H9 (cell line): ENCODE results near the gene CHRNA4. TPM values are rescaled to one million over a fixed set of nuclear protein-coding genes. Genes with fewer than 3 reads are reported as not detected.

Experiments used
- DNase-seq: peaks from one replicate; pipeline ENCODE4 v3.0.0-alpha.2; 2017
- H2AFZ ChIP-seq: one replicate; pipeline ENCODE4 v1.6.1; 2013; ENCODE audit warnings: mild to moderate bottlenecking, low read length, control low read depth, moderate library complexity
- H2AK5ac ChIP-seq: 2 replicates; pipeline ENCODE4 v1.6.1; 2013; ENCODE audit warnings: low read length, control low read depth, mixed read lengths; ENCODE audit not compliant: insufficient read length
- H2BK120ac ChIP-seq: one replicate; pipeline ENCODE4 v1.6.1; 2013; ENCODE audit warnings: low read depth, mild to moderate bottlenecking, low read length, control low read depth, inconsistent platforms; ENCODE audit not compliant: poor library complexity, severe bottlenecking
- H2BK12ac ChIP-seq: 2 replicates; pipeline ENCODE4 v1.6.1; 2013; ENCODE audit warnings: low read length, control low read depth, mixed read lengths, low read depth; ENCODE audit not compliant: insufficient read length
- H2BK15ac ChIP-seq: 2 replicates; pipeline ENCODE4 v1.6.1; 2013; ENCODE audit warnings: low read depth, low read length, control low read depth
- H2BK20ac ChIP-seq: one replicate; pipeline ENCODE4 v1.6.1; 2013; ENCODE audit warnings: low read depth, mild to moderate bottlenecking, low read length, control low read depth, inconsistent platforms; ENCODE audit not compliant: poor library complexity, severe bottlenecking
- H2BK5ac ChIP-seq: 2 replicates; pipeline ENCODE4 v1.6.1; 2013; ENCODE audit warnings: low read length, control low read depth, mixed read lengths; ENCODE audit not compliant: insufficient read length
- H3K14ac ChIP-seq: 2 replicates; pipeline ENCODE4 v1.6.1; 2013; ENCODE audit warnings: low read length, control low read depth; ENCODE audit not compliant: insufficient read depth
- H3K18ac ChIP-seq: 2 replicates; pipeline ENCODE4 v1.6.1; 2013; ENCODE audit warnings: low read depth, mild to moderate bottlenecking, mixed read lengths, low read length, control low read depth; ENCODE audit not compliant: insufficient read length
- H3K23ac ChIP-seq: 2 replicates; pipeline ENCODE4 v1.6.1; 2013; ENCODE audit warnings: low read length, control low read depth, mixed read lengths, low read depth; ENCODE audit not compliant: insufficient read length
- H3K23me2 ChIP-seq: 2 replicates; pipeline ENCODE4 v1.6.1; 2013; ENCODE audit warnings: low read depth, mild to moderate bottlenecking, mixed read lengths, low read length, control low read depth; ENCODE audit not compliant: insufficient read length, poor library complexity, severe bottlenecking
- H3K27ac ChIP-seq: 2 replicates; pipeline ENCODE4 v1.5.1; 2013; ENCODE audit warnings: low read length, control low read depth, mixed read lengths, low read depth; ENCODE audit not compliant: insufficient read length
- H3K27me3 ChIP-seq: 2 replicates; pipeline ENCODE4 v1.6.1; 2013; ENCODE audit warnings: low read length, control low read depth, inconsistent platforms; ENCODE audit not compliant: insufficient read depth
- H3K4ac ChIP-seq: 2 replicates; pipeline ENCODE4 v1.6.1; 2013; ENCODE audit warnings: low read depth, mild to moderate bottlenecking, control low read depth, inconsistent platforms, low read length, moderate library complexity
- H3K4me1 ChIP-seq: 2 replicates; pipeline ENCODE4 v1.6.1; 2013; ENCODE audit warnings: low read length, control low read depth, inconsistent platforms; ENCODE audit not compliant: insufficient read depth
- H3K4me2 ChIP-seq: 2 replicates; pipeline ENCODE4 v1.6.1; 2013; ENCODE audit warnings: low read length, control low read depth, mixed read lengths; ENCODE audit not compliant: insufficient read length, insufficient read depth
- H3K56ac ChIP-seq: 2 replicates; pipeline ENCODE4 v1.6.1; 2013; ENCODE audit warnings: low read depth, mild to moderate bottlenecking, mixed read lengths, low read length, control low read depth; ENCODE audit not compliant: insufficient read length
- H3K79me1 ChIP-seq: 2 replicates; pipeline ENCODE4 v1.6.1; 2013; ENCODE audit warnings: low read depth, mild to moderate bottlenecking, moderate library complexity, low read length, control low read depth, inconsistent platforms; ENCODE audit not compliant: insufficient read depth, poor library complexity, severe bottlenecking
- H3K79me2 ChIP-seq: 2 replicates; pipeline ENCODE4 v1.6.1; 2013; ENCODE audit warnings: low read length, control low read depth, inconsistent platforms; ENCODE audit not compliant: insufficient read depth
- H3K9ac ChIP-seq: 2 replicates; pipeline ENCODE4 v1.6.1; 2013; ENCODE audit warnings: low read length, control low read depth, mixed read lengths; ENCODE audit not compliant: insufficient read length; ENCODE audit errors: extremely low read depth
- H3K9me3 ChIP-seq: one replicate; pipeline ENCODE4 v1.6.1; 2013; ENCODE audit warnings: low read depth, low read length, inconsistent platforms; ENCODE audit not compliant: control insufficient read depth
- H3T11ph ChIP-seq: one replicate; pipeline ENCODE4 v1.6.1; 2013; ENCODE audit warnings: mild to moderate bottlenecking, low read length, control low read depth, inconsistent platforms
- H4K20me1 ChIP-seq: one replicate; pipeline ENCODE4 v1.6.1; 2013; ENCODE audit not compliant: control insufficient read depth, insufficient read length, insufficient read depth
- H4K5ac ChIP-seq: 2 replicates; pipeline ENCODE4 v1.6.1; 2013; ENCODE audit warnings: low read depth, mild to moderate bottlenecking, mixed read lengths, low read length, control low read depth; ENCODE audit not compliant: insufficient read length
- H4K8ac ChIP-seq: replicated peaks from 2 replicates; pipeline ENCODE4 v1.6.1; 2013; ENCODE audit warnings: low read length, control low read depth, mixed read lengths, low read depth; ENCODE audit not compliant: insufficient read length
- H4K91ac ChIP-seq: 2 replicates; pipeline ENCODE4 v1.6.1; 2013; ENCODE audit warnings: low read depth, mild to moderate bottlenecking, moderate library complexity, mixed read lengths, low read length, control low read depth; ENCODE audit not compliant: insufficient read length
- H3K27ac Mint-ChIP-seq, 3 experiments: 2 replicates in 2 of 3; 3 replicates in 1 of 3; pipeline ENCODE4 v1.8.0; 2020 to 2021; ENCODE audit warnings: mixed read lengths in 3 of 3, mild to moderate bottlenecking in 1 of 3, moderate library complexity in 1 of 3
- H3K27me3 Mint-ChIP-seq: 2 replicates; pipeline ENCODE4 v1.8.0; 2021; ENCODE audit warnings: low read depth, mild to moderate bottlenecking, moderate library complexity, mixed read lengths
- H3K36me3 Mint-ChIP-seq, 3 experiments: 2 replicates in 2 of 3; 3 replicates in 1 of 3; pipeline ENCODE4 v1.8.0; 2020 to 2021; ENCODE audit warnings: low read depth in 3 of 3, mixed read lengths in 3 of 3; ENCODE audit not compliant: insufficient read depth in 1 of 3
- H3K4me1 Mint-ChIP-seq, 2 experiments: 2 replicates each; pipeline ENCODE4 v1.8.0; 2020; ENCODE audit warnings: mixed read lengths in 2 of 2
- H3K4me3 Mint-ChIP-seq, 2 experiments: 2 replicates in 1 of 2; 3 replicates in 1 of 2; pipeline ENCODE4 v1.8.0; 2020 to 2021; ENCODE audit warnings: mild to moderate bottlenecking in 2 of 2, mixed read lengths in 2 of 2, moderate library complexity in 1 of 2
- H3K9me3 Mint-ChIP-seq, 2 experiments: 2 replicates in 1 of 2; 3 replicates in 1 of 2; pipeline ENCODE4 v1.8.0; 2020; ENCODE audit warnings: mild to moderate bottlenecking in 2 of 2, mixed read lengths in 2 of 2, moderate library complexity in 1 of 2
- WGBS: extraction: QIAGEN DNeasy Blood & Tissue Kit; methylation state at CpG from one replicate; pipeline ENCODE4 v1.1.7; 2013; ENCODE audit warnings: missing lambda C conversion rate, low lambda C conversion rate, mixed read lengths; ENCODE audit not compliant: insufficient read length; ENCODE audit errors: extremely low coverage; 5-methylcytosine and 5-hydroxymethylcytosine counted together
- total RNA-seq: library from RNA; stranded (reverse); gene quantifications from 2 replicates; pipeline ENCODE4 v1.2.1, GENCODE V29; 2021
- TF ChIP-seq, protein P1 (sequence below): fragments of 200-600 bp; sonication (generic); conservative IDR thresholded peaks from 3 replicates; pipeline ENCODE4 v1.8.0; 2021; ENCODE audit warnings: antibody characterized with exemption, mild to moderate bottlenecking

Gene CHRNA4
- total RNA-seq, 1 experiment from 2014 or later = 2.5 TPM

DNA sequence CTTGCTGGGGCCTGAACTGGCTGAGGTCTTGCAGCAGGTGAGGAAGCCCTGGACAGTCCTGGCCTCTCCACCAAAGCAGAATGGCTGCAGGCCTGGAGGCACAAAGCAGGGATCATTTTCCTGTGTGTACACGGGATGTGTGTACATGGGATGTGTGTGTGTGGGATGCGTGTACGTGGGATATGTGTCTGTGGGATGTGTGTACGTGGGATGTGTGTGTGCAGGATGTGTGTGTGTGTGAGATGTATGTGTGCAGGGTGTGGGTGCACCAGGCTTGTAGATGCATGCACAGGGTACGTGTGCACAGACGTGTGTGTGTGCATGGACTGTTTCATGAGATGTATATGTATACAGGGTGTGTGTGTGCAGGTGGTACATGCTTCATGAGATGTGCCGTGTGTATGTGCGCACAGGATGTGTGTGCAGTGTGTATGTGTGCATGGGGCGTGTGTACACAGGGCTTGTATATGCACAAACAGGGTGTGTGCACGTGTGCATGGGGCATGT is 7.9 kb upstream of the CHRNA4 start:
- H4K20me1 ChIP-seq = peaks cover 2% of the 10 kb centered on the region
- no peak overlapping the region for H3K23ac ChIP-seq
- H2BK120ac ChIP-seq = no peak overlapping the region
- H3K23me2 ChIP-seq = no peaks in the 10 kb centered on the region
- H3T11ph ChIP-seq = no peak overlapping the region
- H2AFZ ChIP-seq = no peak overlapping the region
- H3K79me2 ChIP-seq = no peaks in the 10 kb centered on the region
- H2BK15ac ChIP-seq = no peak overlapping the region
- WGBS = no CpG with 5 or more reads among the region's 10 CpGs
- Mint-ChIP-seq H3K4me1 (peaks cover 9 to 22% of the 10 kb centered on the region in 2 experiments), H3K9me3 (no peaks in the 10 kb centered on the region), H3K4me3 (no peak overlapping the region; a peak in 2 of 5 replicates), H3K27ac (no peak overlapping the region), H3K36me3 (no peaks in the 10 kb centered on the region), H3K27me3 (peaks cover 3% of the 10 kb centered on the region; the same call in 1 of the 2 replicates)
- H4K8ac ChIP-seq = no peak overlapping the region
- H3K27ac ChIP-seq = no peak overlapping the region
- no peak overlapping the region for H2AK5ac ChIP-seq
- H3K79me1 ChIP-seq = no peaks in the 10 kb centered on the region
- H3K4ac ChIP-seq = no peak overlapping the region
- H3K18ac ChIP-seq = no peak overlapping the region
- no peaks in the 10 kb centered on the region for H3K9me3 ChIP-seq
- H3K14ac ChIP-seq = no peak overlapping the region
- H3K27me3 ChIP-seq = no peaks in the 10 kb centered on the region
- no peak overlapping the region for H2BK5ac ChIP-seq
- TF ChIP-seq, protein P1, sequence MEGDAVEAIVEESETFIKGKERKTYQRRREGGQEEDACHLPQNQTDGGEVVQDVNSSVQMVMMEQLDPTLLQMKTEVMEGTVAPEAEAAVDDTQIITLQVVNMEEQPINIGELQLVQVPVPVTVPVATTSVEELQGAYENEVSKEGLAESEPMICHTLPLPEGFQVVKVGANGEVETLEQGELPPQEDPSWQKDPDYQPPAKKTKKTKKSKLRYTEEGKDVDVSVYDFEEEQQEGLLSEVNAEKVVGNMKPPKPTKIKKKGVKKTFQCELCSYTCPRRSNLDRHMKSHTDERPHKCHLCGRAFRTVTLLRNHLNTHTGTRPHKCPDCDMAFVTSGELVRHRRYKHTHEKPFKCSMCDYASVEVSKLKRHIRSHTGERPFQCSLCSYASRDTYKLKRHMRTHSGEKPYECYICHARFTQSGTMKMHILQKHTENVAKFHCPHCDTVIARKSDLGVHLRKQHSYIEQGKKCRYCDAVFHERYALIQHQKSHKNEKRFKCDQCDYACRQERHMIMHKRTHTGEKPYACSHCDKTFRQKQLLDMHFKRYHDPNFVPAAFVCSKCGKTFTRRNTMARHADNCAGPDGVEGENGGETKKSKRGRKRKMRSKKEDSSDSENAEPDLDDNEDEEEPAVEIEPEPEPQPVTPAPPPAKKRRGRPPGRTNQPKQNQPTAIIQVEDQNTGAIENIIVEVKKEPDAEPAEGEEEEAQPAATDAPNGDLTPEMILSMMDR = no peak
- H3K4me2 ChIP-seq = no peak overlapping the region
- no peak overlapping the region for H3K56ac ChIP-seq
- no peak overlapping the region for H2BK20ac ChIP-seq
- no peak overlapping the region for H2BK12ac ChIP-seq
- no peak for DNase-seq
- H3K4me1 ChIP-seq = no peaks in the 10 kb centered on the region
- no peak overlapping the region for H4K91ac ChIP-seq
- no peak overlapping the region for H4K5ac ChIP-seq
- no peak overlapping the region for H3K9ac ChIP-seq
